Activated CD8-positive, alpha-beta memory T cell treated with anti-CD3 and anti-CD28 coated beads for 1 hour (primary cell): Measurements from ENCODE around the gene BRD3OS.

Source experiments
- DNase-seq, 2 donors: peaks; one replicate each; pipeline ENCODE4 v3.0.0-alpha.2; 2020; ENCODE audit warnings: low read depth in 1 of 2; ENCODE audit errors: extremely low read depth in 1 of 2

The BRD3OS gene

DNA sequence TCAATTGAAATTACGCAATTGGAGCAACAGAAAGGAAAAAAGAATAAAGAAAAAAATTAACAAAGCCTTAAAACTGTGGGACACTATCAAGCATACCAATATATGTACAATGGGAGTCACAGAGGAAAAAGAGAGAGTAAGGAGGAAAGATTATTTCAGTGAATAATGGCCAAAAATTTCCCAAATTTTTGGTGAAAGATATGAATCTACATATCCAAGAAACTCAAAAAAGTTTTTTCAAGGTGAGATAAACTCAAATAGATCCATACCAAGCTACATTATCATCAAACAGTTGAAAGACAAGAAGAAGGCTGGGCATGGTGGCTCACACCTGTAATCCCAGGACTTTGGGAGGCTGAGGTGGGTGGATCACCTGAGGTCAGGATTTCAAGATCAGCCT, 51.4 kb downstream of the BRD3OS start:
- no peak for DNase-seq
